H9 (cell line): ENCODE data around the gene IL36RN. TPM values are rescaled to one million over a fixed set of nuclear protein-coding genes. Genes with fewer than 3 reads are reported as not detected.

Experiments used
- DNase-seq: peaks from one replicate; pipeline ENCODE4 v3.0.0-alpha.2; 2017
- H2AFZ ChIP-seq: one replicate; pipeline ENCODE4 v1.6.1; 2013; ENCODE audit warnings: mild to moderate bottlenecking, low read length, control low read depth, moderate library complexity
- H2AK5ac ChIP-seq: 2 replicates; pipeline ENCODE4 v1.6.1; 2013; ENCODE audit warnings: low read length, control low read depth, mixed read lengths; ENCODE audit not compliant: insufficient read length
- H2BK120ac ChIP-seq: one replicate; pipeline ENCODE4 v1.6.1; 2013; ENCODE audit warnings: low read depth, mild to moderate bottlenecking, low read length, control low read depth, inconsistent platforms; ENCODE audit not compliant: poor library complexity, severe bottlenecking
- H2BK12ac ChIP-seq: 2 replicates; pipeline ENCODE4 v1.6.1; 2013; ENCODE audit warnings: low read length, control low read depth, mixed read lengths, low read depth; ENCODE audit not compliant: insufficient read length
- H2BK15ac ChIP-seq: 2 replicates; pipeline ENCODE4 v1.6.1; 2013; ENCODE audit warnings: low read depth, low read length, control low read depth
- H2BK20ac ChIP-seq: one replicate; pipeline ENCODE4 v1.6.1; 2013; ENCODE audit warnings: low read depth, mild to moderate bottlenecking, low read length, control low read depth, inconsistent platforms; ENCODE audit not compliant: poor library complexity, severe bottlenecking
- H2BK5ac ChIP-seq: 2 replicates; pipeline ENCODE4 v1.6.1; 2013; ENCODE audit warnings: low read length, control low read depth, mixed read lengths; ENCODE audit not compliant: insufficient read length
- H3K14ac ChIP-seq: 2 replicates; pipeline ENCODE4 v1.6.1; 2013; ENCODE audit warnings: low read length, control low read depth; ENCODE audit not compliant: insufficient read depth
- H3K18ac ChIP-seq: 2 replicates; pipeline ENCODE4 v1.6.1; 2013; ENCODE audit warnings: low read depth, mild to moderate bottlenecking, mixed read lengths, low read length, control low read depth; ENCODE audit not compliant: insufficient read length
- H3K23ac ChIP-seq: 2 replicates; pipeline ENCODE4 v1.6.1; 2013; ENCODE audit warnings: low read length, control low read depth, mixed read lengths, low read depth; ENCODE audit not compliant: insufficient read length
- H3K23me2 ChIP-seq: 2 replicates; pipeline ENCODE4 v1.6.1; 2013; ENCODE audit warnings: low read depth, mild to moderate bottlenecking, mixed read lengths, low read length, control low read depth; ENCODE audit not compliant: insufficient read length, poor library complexity, severe bottlenecking
- H3K27ac ChIP-seq: 2 replicates; pipeline ENCODE4 v1.5.1; 2013; ENCODE audit warnings: low read length, control low read depth, mixed read lengths, low read depth; ENCODE audit not compliant: insufficient read length
- H3K27me3 ChIP-seq: 2 replicates; pipeline ENCODE4 v1.6.1; 2013; ENCODE audit warnings: low read length, control low read depth, inconsistent platforms; ENCODE audit not compliant: insufficient read depth
- H3K4ac ChIP-seq: 2 replicates; pipeline ENCODE4 v1.6.1; 2013; ENCODE audit warnings: low read depth, mild to moderate bottlenecking, control low read depth, inconsistent platforms, low read length, moderate library complexity
- H3K4me1 ChIP-seq: 2 replicates; pipeline ENCODE4 v1.6.1; 2013; ENCODE audit warnings: low read length, control low read depth, inconsistent platforms; ENCODE audit not compliant: insufficient read depth
- H3K4me2 ChIP-seq: 2 replicates; pipeline ENCODE4 v1.6.1; 2013; ENCODE audit warnings: low read length, control low read depth, mixed read lengths; ENCODE audit not compliant: insufficient read length, insufficient read depth
- H3K56ac ChIP-seq: 2 replicates; pipeline ENCODE4 v1.6.1; 2013; ENCODE audit warnings: low read depth, mild to moderate bottlenecking, mixed read lengths, low read length, control low read depth; ENCODE audit not compliant: insufficient read length
- H3K79me1 ChIP-seq: 2 replicates; pipeline ENCODE4 v1.6.1; 2013; ENCODE audit warnings: low read depth, mild to moderate bottlenecking, moderate library complexity, low read length, control low read depth, inconsistent platforms; ENCODE audit not compliant: insufficient read depth, poor library complexity, severe bottlenecking
- H3K79me2 ChIP-seq: 2 replicates; pipeline ENCODE4 v1.6.1; 2013; ENCODE audit warnings: low read length, control low read depth, inconsistent platforms; ENCODE audit not compliant: insufficient read depth
- H3K9ac ChIP-seq: 2 replicates; pipeline ENCODE4 v1.6.1; 2013; ENCODE audit warnings: low read length, control low read depth, mixed read lengths; ENCODE audit not compliant: insufficient read length; ENCODE audit errors: extremely low read depth
- H3K9me3 ChIP-seq: one replicate; pipeline ENCODE4 v1.6.1; 2013; ENCODE audit warnings: low read depth, low read length, inconsistent platforms; ENCODE audit not compliant: control insufficient read depth
- H3T11ph ChIP-seq: one replicate; pipeline ENCODE4 v1.6.1; 2013; ENCODE audit warnings: mild to moderate bottlenecking, low read length, control low read depth, inconsistent platforms
- H4K20me1 ChIP-seq: one replicate; pipeline ENCODE4 v1.6.1; 2013; ENCODE audit not compliant: control insufficient read depth, insufficient read length, insufficient read depth
- H4K5ac ChIP-seq: 2 replicates; pipeline ENCODE4 v1.6.1; 2013; ENCODE audit warnings: low read depth, mild to moderate bottlenecking, mixed read lengths, low read length, control low read depth; ENCODE audit not compliant: insufficient read length
- H4K8ac ChIP-seq: replicated peaks from 2 replicates; pipeline ENCODE4 v1.6.1; 2013; ENCODE audit warnings: low read length, control low read depth, mixed read lengths, low read depth; ENCODE audit not compliant: insufficient read length
- H4K91ac ChIP-seq: 2 replicates; pipeline ENCODE4 v1.6.1; 2013; ENCODE audit warnings: low read depth, mild to moderate bottlenecking, moderate library complexity, mixed read lengths, low read length, control low read depth; ENCODE audit not compliant: insufficient read length
- H3K27ac Mint-ChIP-seq, 3 experiments: 2 replicates in 2 of 3; 3 replicates in 1 of 3; pipeline ENCODE4 v1.8.0; 2020 to 2021; ENCODE audit warnings: mixed read lengths in 3 of 3, mild to moderate bottlenecking in 1 of 3, moderate library complexity in 1 of 3
- H3K27me3 Mint-ChIP-seq: 2 replicates; pipeline ENCODE4 v1.8.0; 2021; ENCODE audit warnings: low read depth, mild to moderate bottlenecking, moderate library complexity, mixed read lengths
- H3K36me3 Mint-ChIP-seq, 3 experiments: 2 replicates in 2 of 3; 3 replicates in 1 of 3; pipeline ENCODE4 v1.8.0; 2020 to 2021; ENCODE audit warnings: low read depth in 3 of 3, mixed read lengths in 3 of 3; ENCODE audit not compliant: insufficient read depth in 1 of 3
- H3K4me1 Mint-ChIP-seq, 2 experiments: 2 replicates each; pipeline ENCODE4 v1.8.0; 2020; ENCODE audit warnings: mixed read lengths in 2 of 2
- H3K4me3 Mint-ChIP-seq, 2 experiments: 2 replicates in 1 of 2; 3 replicates in 1 of 2; pipeline ENCODE4 v1.8.0; 2020 to 2021; ENCODE audit warnings: mild to moderate bottlenecking in 2 of 2, mixed read lengths in 2 of 2, moderate library complexity in 1 of 2
- H3K9me3 Mint-ChIP-seq, 2 experiments: 2 replicates in 1 of 2; 3 replicates in 1 of 2; pipeline ENCODE4 v1.8.0; 2020; ENCODE audit warnings: mild to moderate bottlenecking in 2 of 2, mixed read lengths in 2 of 2, moderate library complexity in 1 of 2
- CTCF ChIP-seq: fragments of 200-600 bp; sonication (generic); conservative IDR thresholded peaks from 3 replicates; pipeline ENCODE4 v1.8.0; 2021; ENCODE audit warnings: antibody characterized with exemption, mild to moderate bottlenecking
- WGBS: extraction: QIAGEN DNeasy Blood & Tissue Kit; methylation state at CpG from one replicate; pipeline ENCODE4 v1.1.7; 2013; ENCODE audit warnings: missing lambda C conversion rate, low lambda C conversion rate, mixed read lengths; ENCODE audit not compliant: insufficient read length; ENCODE audit errors: extremely low coverage; 5-methylcytosine and 5-hydroxymethylcytosine counted together
- total RNA-seq: library from RNA; stranded (reverse); gene quantifications from 2 replicates; pipeline ENCODE4 v1.2.1, GENCODE V29; 2021

Gene IL36RN
- total RNA-seq, 1 experiment from 2014 or later: not detected

GRCh38 chr2:113075600-113075999 is 16.6 kb downstream of the IL36RN start:
- Histone ChIP-seq H2BK12ac (no peak overlapping the region), H3K79me2 (no peaks in the 10 kb centered on the region), H3K56ac (no peak overlapping the region), H2AK5ac (no peak overlapping the region), H4K91ac (no peak overlapping the region), H3K14ac (no peak overlapping the region), H2AFZ (no peak overlapping the region), H4K5ac (no peak overlapping the region), H4K20me1 (no peaks in the 10 kb centered on the region), H2BK5ac (no peak overlapping the region), H3T11ph (no peak overlapping the region), H3K9ac (no peak overlapping the region), H3K27me3 (no peaks in the 10 kb centered on the region), H3K4me1 (no peaks in the 10 kb centered on the region), H3K4me2 (no peak overlapping the region), H3K27ac (no peak overlapping the region), H3K4ac (no peak overlapping the region), H4K8ac (no peak overlapping the region), H3K18ac (no peak overlapping the region), H3K9me3 (no peaks in the 10 kb centered on the region), H3K23ac (no peak overlapping the region), H3K79me1 (no peaks in the 10 kb centered on the region), H2BK20ac (no peak overlapping the region), H2BK15ac (no peak overlapping the region), H3K23me2 (no peaks in the 10 kb centered on the region), H2BK120ac (no peak overlapping the region)
- Mint-ChIP-seq H3K27ac (no peak overlapping the region), H3K27me3 (peaks cover 41% of the 10 kb centered on the region), H3K36me3 (no peaks in the 10 kb centered on the region), H3K4me3 (no peak overlapping the region), H3K9me3 (peaks cover 0 to 7% of the 10 kb centered on the region in 2 experiments; a peak in 2 of 5 replicates), H3K4me1 (peaks cover 5 to 9% of the 10 kb centered on the region in 2 experiments)
- no peak for TF ChIP-seq CTCF
- no peak for DNase-seq
- WGBS: no CpG with 5 or more reads among the region's 3 CpGs
